MCF 10A (cell line): ENCODE measurements around the gene MCC. TPM values are rescaled to one million over a fixed set of nuclear protein-coding genes. Genes with fewer than 3 reads are reported as not detected.

ENCODE experiments used
- BruUV-seq: library from RNA; stranded (reverse); fragments of 400-500 nt; replicated peaks from 2 replicates; lab custom pipeline; 2021; lab: Mats Ljungman, UMichigan
- CTCF ChIA-PET: fragments of 300-600 bp; sonication (Branson Sonifier 250); formaldehyde crosslinking; extraction: SDS; loops from one replicate; lab custom pipeline; 2021; ENCODE audit warnings: antibody characterized with exemption, inconsistent platforms; lab: Yijun Ruan, JAX
- POLR2A ChIA-PET: fragments of 300-600, 350-650 bp; sonication (Branson Sonifier 250); formaldehyde crosslinking; extraction: SDS; loops from one replicate; lab custom pipeline; 2020; ENCODE audit warnings: antibody characterized with exemption, inconsistent platforms; lab: Yijun Ruan, JAX
- DNase-seq: peaks from one replicate; pipeline ENCODE4 v3.0.0-alpha.2; 2018; ENCODE audit not compliant: unreplicated experiment
- H3K27ac Mint-ChIP-seq: one replicate; pipeline ENCODE4 v1.8.0; 2022; ENCODE audit warnings: mild to moderate bottlenecking, low read depth, mixed read lengths; ENCODE audit not compliant: unreplicated experiment
- H3K27me3 Mint-ChIP-seq: one replicate; pipeline ENCODE4 v1.8.0; 2022; ENCODE audit warnings: mixed read lengths; ENCODE audit not compliant: insufficient read depth, unreplicated experiment
- H3K36me3 Mint-ChIP-seq: one replicate; pipeline ENCODE4 v1.8.0; 2022; ENCODE audit warnings: mild to moderate bottlenecking, moderate library complexity, mixed read lengths; ENCODE audit not compliant: insufficient read depth, unreplicated experiment
- H3K4me1 Mint-ChIP-seq: one replicate; pipeline ENCODE4 v1.8.0; 2022; ENCODE audit warnings: mixed read lengths; ENCODE audit not compliant: insufficient read depth, unreplicated experiment
- H3K4me3 Mint-ChIP-seq: one replicate; pipeline ENCODE4 v1.8.0; 2022; ENCODE audit warnings: mild to moderate bottlenecking, moderate library complexity, mixed read lengths; ENCODE audit not compliant: unreplicated experiment
- H3K9me3 Mint-ChIP-seq: one replicate; pipeline ENCODE4 v1.8.0; 2022; ENCODE audit warnings: mixed read lengths; ENCODE audit not compliant: unreplicated experiment
- intact Hi-C: fragments of 100-400 bp; cut with micrococcal nuclease; formaldehyde crosslinking; loops from 2 replicates; pipeline ENCODE4 v1.14.1; 2022
- total RNA-seq: library from RNA; stranded (reverse); gene quantifications from 2 replicates; pipeline ENCODE4 v1.2.3, GENCODE V29; 2022
- TF ChIP-seq, protein P1 (sequence below): fragments of 200-600 bp; IDR thresholded peaks from one replicate; pipeline ENCODE4 v1.8.0; 2022; ENCODE audit warnings: antibody characterized with exemption, mild to moderate bottlenecking; ENCODE audit not compliant: unreplicated experiment

MCC gene
- total RNA-seq, 1 experiment from 2014 or later: 25.3 TPM

DNA sequence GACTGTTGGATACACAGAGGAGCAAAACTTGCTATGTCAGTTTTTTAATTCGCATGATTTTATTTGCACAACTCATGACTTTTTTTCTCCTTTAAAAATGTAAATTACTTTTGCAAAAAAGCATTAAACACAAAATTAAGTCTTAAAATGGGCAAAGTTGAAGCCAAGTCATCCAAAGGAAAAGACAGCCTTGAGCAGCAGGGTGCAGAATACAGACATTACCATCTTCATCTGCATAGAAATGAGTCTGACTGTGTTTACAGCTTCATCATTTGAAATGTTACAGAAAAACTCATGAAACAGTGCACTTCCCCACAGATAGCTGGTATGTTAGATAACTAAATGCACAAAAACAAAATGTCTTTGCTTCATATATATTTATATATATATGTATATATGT, 154.8 kb downstream of the MCC start:
- Mint-ChIP-seq H3K4me1 (peaks cover 26% of the 10 kb centered on the region), H3K27me3 (no peaks in the 10 kb centered on the region), H3K36me3 (peaks cover 7% of the 10 kb centered on the region), H3K9me3 (no peaks in the 10 kb centered on the region), H3K27ac (no peak overlapping the region), H3K4me3 (no peak overlapping the region)
- TF ChIP-seq, protein P1, sequence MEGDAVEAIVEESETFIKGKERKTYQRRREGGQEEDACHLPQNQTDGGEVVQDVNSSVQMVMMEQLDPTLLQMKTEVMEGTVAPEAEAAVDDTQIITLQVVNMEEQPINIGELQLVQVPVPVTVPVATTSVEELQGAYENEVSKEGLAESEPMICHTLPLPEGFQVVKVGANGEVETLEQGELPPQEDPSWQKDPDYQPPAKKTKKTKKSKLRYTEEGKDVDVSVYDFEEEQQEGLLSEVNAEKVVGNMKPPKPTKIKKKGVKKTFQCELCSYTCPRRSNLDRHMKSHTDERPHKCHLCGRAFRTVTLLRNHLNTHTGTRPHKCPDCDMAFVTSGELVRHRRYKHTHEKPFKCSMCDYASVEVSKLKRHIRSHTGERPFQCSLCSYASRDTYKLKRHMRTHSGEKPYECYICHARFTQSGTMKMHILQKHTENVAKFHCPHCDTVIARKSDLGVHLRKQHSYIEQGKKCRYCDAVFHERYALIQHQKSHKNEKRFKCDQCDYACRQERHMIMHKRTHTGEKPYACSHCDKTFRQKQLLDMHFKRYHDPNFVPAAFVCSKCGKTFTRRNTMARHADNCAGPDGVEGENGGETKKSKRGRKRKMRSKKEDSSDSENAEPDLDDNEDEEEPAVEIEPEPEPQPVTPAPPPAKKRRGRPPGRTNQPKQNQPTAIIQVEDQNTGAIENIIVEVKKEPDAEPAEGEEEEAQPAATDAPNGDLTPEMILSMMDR: no peak
- CTCF ChIA-PET: interaction anchor here (3.2 to 5.9 kb wide), 2 partner anchors 179 to 337 kb away, joined by 16 to 77 read pairs; partner anchors contain the start of gene YTHDC2
- POLR2A ChIA-PET: interaction anchor here (0.6 to 1.5 kb wide), 4 partner anchors 12 to 179 kb away, joined by 3 read pairs; no protein-coding TSS in a partner anchor
- BruUV-seq: no TSS peak
- no peak for DNase-seq
- intact Hi-C loops: loop anchor here (5.0 kb wide), 1 partner anchor 281 kb away; no protein-coding TSS in a partner anchor

DNA sequence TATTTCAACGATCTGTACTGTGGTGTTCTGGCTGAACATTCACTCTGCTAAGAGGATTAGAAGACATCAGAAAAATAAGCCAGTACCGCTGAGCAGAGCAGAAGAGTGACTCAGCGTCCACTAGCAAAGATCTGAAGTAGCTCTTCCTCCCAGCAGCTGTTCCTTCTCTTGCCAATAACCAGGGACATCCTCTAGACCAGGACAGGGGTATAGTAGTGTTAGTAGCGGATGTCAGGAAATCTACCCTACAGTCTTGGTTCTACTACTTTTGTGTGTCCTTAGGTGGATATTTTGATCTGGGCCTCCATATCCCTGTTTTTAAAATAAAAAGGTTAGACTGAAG, 157.1 kb downstream of the MCC start:
- Mint-ChIP-seq H3K27me3 (no peaks in the 10 kb centered on the region), H3K27ac (peak overlapping the region; percentile 17), H3K36me3 (peaks cover 13% of the 10 kb centered on the region), H3K9me3 (no peaks in the 10 kb centered on the region), H3K4me1 (peaks cover 20% of the 10 kb centered on the region), H3K4me3 (peak overlapping the region; percentile 44)
- BruUV-seq: no TSS peak
- peak; percentile 82 for DNase-seq
- POLR2A ChIA-PET: interaction anchor here (0.7 to 2.7 kb wide), 22 partner anchors 11 to 350 kb away, joined by 3 to 18 read pairs (median 5); partner anchors contain the start of genes MCC and YTHDC2
- TF ChIP-seq, protein P1: no peak
- CTCF ChIA-PET: interaction anchor here (0.5 to 2.6 kb wide), 22 partner anchors 10 to 335 kb away, joined by 3 to 18 read pairs (median 4); partner anchors contain the start of gene YTHDC2
- intact Hi-C loops: loop anchor here (2.0 to 5.0 kb wide), 3 partner anchors 36 to 279 kb away; no protein-coding TSS in a partner anchor

DNA sequence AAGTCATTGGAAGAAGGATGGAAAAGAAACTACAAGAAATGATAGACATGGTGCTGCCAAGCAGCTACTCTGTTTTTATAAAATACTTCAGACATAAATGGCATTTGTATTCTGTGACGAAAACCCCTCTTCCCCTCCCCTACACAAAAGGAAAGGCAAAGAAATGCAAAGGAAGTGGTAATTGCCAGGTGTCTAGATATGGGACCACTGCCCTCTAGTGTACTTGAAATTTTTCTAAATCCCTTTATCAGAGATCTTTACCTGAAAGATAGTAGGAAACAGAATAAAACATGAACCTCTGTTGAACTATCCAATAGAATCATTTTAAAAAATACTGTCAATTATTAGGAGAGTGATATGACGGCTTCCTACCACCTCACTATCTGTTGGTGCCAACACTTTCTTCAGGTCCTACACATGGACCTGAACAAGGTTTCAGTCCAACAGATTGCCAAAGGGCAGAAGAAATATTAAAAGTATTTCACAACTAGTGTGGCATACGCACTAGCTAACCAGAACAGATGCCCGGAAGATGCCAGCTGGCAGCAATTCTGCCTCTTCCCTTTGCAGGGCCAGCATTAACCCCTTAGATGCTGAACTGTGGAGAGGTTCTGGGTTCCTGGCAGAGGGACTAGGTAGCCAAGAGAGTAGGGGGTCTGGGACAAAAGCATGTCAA, 157.6 kb downstream of the MCC start:
- no peaks in the 10 kb centered on the region for H3K9me3 Mint-ChIP-seq
- no peaks in the 10 kb centered on the region for H3K27me3 Mint-ChIP-seq
- TF ChIP-seq, protein P1: peak; percentile 63
- peak; percentile 93 for DNase-seq
- ChIA-PET CTCF (interaction anchor here (0.6 to 2.6 kb wide), 32 partner anchors 9 to 337 kb away, joined by 3 to 18 read pairs (median 4); partner anchors contain the start of gene YTHDC2), POLR2A (interaction anchor here (0.5 to 2.7 kb wide), 30 partner anchors 9 to 900 kb away, joined by 3 to 18 read pairs (median 4); partner anchors contain the start of genes MCC and YTHDC2)
- peak overlapping the region; percentile 17 for H3K27ac Mint-ChIP-seq
- H3K36me3 Mint-ChIP-seq: peaks cover 8% of the 10 kb centered on the region
- peaks cover 20% of the 10 kb centered on the region for H3K4me1 Mint-ChIP-seq
- intact Hi-C loops: loop anchor here (1.0 to 5.0 kb wide), 5 partner anchors 36 to 334 kb away; no protein-coding TSS in a partner anchor
- H3K4me3 Mint-ChIP-seq: peak overlapping the region; percentile 44
- no TSS peak for BruUV-seq

DNA sequence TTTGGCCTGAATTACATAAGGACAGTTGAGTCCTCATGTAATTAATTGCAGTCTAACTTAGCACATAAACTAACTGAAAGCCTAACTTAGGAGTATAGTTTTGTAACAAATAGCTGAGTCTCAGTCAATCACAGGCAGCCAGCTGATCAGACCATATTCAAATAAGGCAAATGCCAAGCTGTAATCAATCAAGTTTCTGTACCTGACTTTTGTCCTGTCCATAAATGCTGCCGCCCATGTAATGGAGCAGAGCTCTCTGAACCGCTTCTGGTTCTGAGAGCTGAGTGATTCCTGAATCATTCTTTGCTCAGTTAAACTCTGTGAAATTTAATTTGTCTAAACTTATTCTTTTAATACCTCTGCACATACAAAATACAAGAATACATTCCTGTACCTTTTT, 158.3 kb downstream of the MCC start:
- POLR2A ChIA-PET: interaction anchor here (0.7 to 2.7 kb wide), 20 partner anchors 8 to 327 kb away, joined by 3 to 18 read pairs (median 4); partner anchors contain the start of gene YTHDC2
- Mint-ChIP-seq H3K9me3 (no peaks in the 10 kb centered on the region), H3K27me3 (no peaks in the 10 kb centered on the region), H3K4me1 (peaks cover 20% of the 10 kb centered on the region), H3K36me3 (peaks cover 6% of the 10 kb centered on the region), H3K4me3 (peak overlapping the region; percentile 44), H3K27ac (peak overlapping the region; percentile 17)
- intact Hi-C loops: loop anchor here (1.0 to 5.0 kb wide), 5 partner anchors 35 to 334 kb away; no protein-coding TSS in a partner anchor
- TF ChIP-seq, protein P1: no peak
- no TSS peak for BruUV-seq
- no peak for DNase-seq
- CTCF ChIA-PET: interaction anchor here (0.5 to 2.6 kb wide), 25 partner anchors 8 to 336 kb away, joined by 3 to 18 read pairs (median 4); no protein-coding TSS in a partner anchor
